Sigmoid colon (tissue), 3 donors: ENCODE measurements around the gene NFATC2IP.

Source experiments
- CTCF ChIP-seq, 4 experiments: fragments of 450-650 bp in 3 of 4; fragments of 200-600 bp in 1 of 4; IDR thresholded peaks; one replicate each; pipeline ENCODE4 v1.5.1; 2016 to 2019; ENCODE audit warnings: antibody characterized with exemption in 4 of 4, mild to moderate bottlenecking in 3 of 4, moderate library complexity in 2 of 4
- POLR2A ChIP-seq, 2 donors: fragments of 450-650 bp; IDR thresholded peaks; one replicate each; pipeline ENCODE4 v1.6.1; 2016; ENCODE audit warnings: antibody characterized with exemption in 2 of 2, mild to moderate bottlenecking in 2 of 2, moderate library complexity in 2 of 2

- TF ChIP-seq POLR2A (IDR thresholded peaks at IDR 0.05), result no peak
- TF ChIP-seq CTCF (IDR thresholded peaks at IDR 0.05), result no peak
Measured at GRCh38 chr16:28992496-28992895, 41.8 kb downstream of the NFATC2IP start.
